A549 (cell line): ENCODE measurements around the gene GPR146. TPM values are rescaled to one million over a fixed set of nuclear protein-coding genes. Genes with fewer than 3 reads are reported as not detected.

Source experiments
- ATAC-seq, 2 experiments: fragments of 200-7000 bp in 1 of 2; fragments of >200 bp in 1 of 2; cut with Nextera tagmentation in 1 of 2; cut with Tn5 transposase in 1 of 2; 3 replicates each; pipeline versions ENCODE4 v1.8.0 to v1.9.1; 2018 to 2020; ENCODE audit warnings: mild to moderate bottlenecking in 1 of 2, moderate library complexity in 1 of 2
- CTCF ChIA-PET: fragments of 300-600 bp; sonication (Branson Sonifier 250); formaldehyde crosslinking; extraction: SDS; loops from one replicate; lab custom pipeline; 2021; ENCODE audit warnings: antibody characterized with exemption, inconsistent platforms; lab: Yijun Ruan, JAX
- POLR2A ChIA-PET: fragments of 350-600 bp; formaldehyde crosslinking; extraction: SDS; loops from one replicate; lab custom pipeline; 2021; ENCODE audit warnings: antibody characterized with exemption, inconsistent platforms; lab: Yijun Ruan, JAX
- DNase-seq, 2 experiments: peaks; one replicate each; pipeline versions ENCODE4 v3.0.0 to v3.0.0-alpha.2; 2011 to 2016; ENCODE audit warnings: low read depth in 1 of 2, low spot score in 1 of 2
- FAIRE-seq: peaks from 2 replicates; lab custom pipeline; 2011; peaks lifted over from hg19 to GRCh38; lab: Jason Lieb, UNC
- H3K27ac ChIP-seq, 2 experiments: fragments of >200 bp; sonication (Bioruptor Twin); formaldehyde crosslinking; 3 replicates each; pipeline ENCODE4 v1.5.1; 2016 to 2017
- H3K4me1 ChIP-seq: fragments of >200 bp; sonication (Bioruptor Twin); formaldehyde crosslinking; 3 replicates; pipeline ENCODE4 v1.6.1; 2016
- H3K4me2 ChIP-seq: fragments of >200 bp; sonication (Bioruptor Twin); formaldehyde crosslinking; 3 replicates; pipeline ENCODE4 v1.6.1; 2016
- H3K4me3 ChIP-seq: fragments of >200 bp; sonication (Bioruptor Twin); formaldehyde crosslinking; 3 replicates; pipeline ENCODE4 v1.5.1; 2016
- H3K9me3 ChIP-seq: fragments of >200 bp; sonication (Bioruptor Twin); formaldehyde crosslinking; 3 replicates; pipeline ENCODE4 v1.6.1; 2016
- EHF ChIP-seq: fragments of 250-450 bp; sonication (Bioruptor Pico); IDR thresholded peaks from 2 replicates; pipeline ENCODE4 v1.5.0; 2020; ENCODE audit warnings: mild to moderate bottlenecking
- EHMT2 ChIP-seq: fragments of 200-600 bp; sonication (generic); IDR thresholded peaks from 2 replicates; pipeline ENCODE4 v1.6.1; 2016; ENCODE audit warnings: antibody characterized with exemption, low read depth, mild to moderate bottlenecking, moderate library complexity
- EP300 ChIP-seq, 2 experiments: fragments of >200 bp; sonication (Bioruptor Twin); formaldehyde crosslinking; IDR thresholded peaks; 2 replicates in 1 of 2; 3 replicates in 1 of 2; pipeline ENCODE4 v1.6.1; 2016 to 2017
- FOSL2 ChIP-seq, 2 experiments: fragments of 450-650 bp in 1 of 2; fragments of >200 bp in 1 of 2; sonication (Bioruptor Twin) in 1 of 2; formaldehyde crosslinking; IDR thresholded peaks; 2 replicates each; pipeline versions ENCODE4 v1.5.0 to v1.6.1; 2016 to 2020; ENCODE audit warnings: mild to moderate bottlenecking in 1 of 2, moderate library complexity in 1 of 2
- HDAC2 ChIP-seq: fragments of 200-600 bp; sonication (generic); IDR thresholded peaks from 2 replicates; pipeline ENCODE4 v1.6.1; 2016
- HMGXB4 ChIP-seq: fragments of 250-450 bp; sonication (Bioruptor Pico); IDR thresholded peaks from 2 replicates; pipeline ENCODE4 v1.5.0; 2021; ENCODE audit warnings: mild to moderate bottlenecking, moderate library complexity, borderline replicate concordance
- KDM1A ChIP-seq: fragments of 200-600 bp; sonication (generic); IDR thresholded peaks from 2 replicates; pipeline ENCODE4 v1.6.1; 2016; ENCODE audit warnings: low read depth, mild to moderate bottlenecking
- MAFK ChIP-seq: fragments of 450-650 bp; IDR thresholded peaks from 2 replicates; pipeline ENCODE4 v1.6.1; 2014; ENCODE audit not compliant: partially characterized antibody
- MAZ ChIP-seq: fragments of 150-350 bp; IDR thresholded peaks from 2 replicates; pipeline ENCODE4 v1.6.1; 2014; ENCODE audit warnings: antibody characterized with exemption, low read depth, low read length, borderline replicate concordance
- NPAS2 ChIP-seq: fragments of 250-450 bp; sonication (Bioruptor Pico); IDR thresholded peaks from 2 replicates; pipeline ENCODE4 v1.8.0; 2022; ENCODE audit warnings: mild to moderate bottlenecking, moderate library complexity, borderline replicate concordance
- PHF8 ChIP-seq: fragments of 200-600 bp; sonication (generic); IDR thresholded peaks from 2 replicates; pipeline ENCODE4 v1.6.1; 2016; ENCODE audit warnings: low read depth, mild to moderate bottlenecking, antibody characterized with exemption, moderate library complexity, borderline replicate concordance
- POLR2AphosphoS2 ChIP-seq: conservative IDR thresholded peaks from 2 replicates; pipeline ENCODE4 v1.6.1; 2012; ENCODE audit warnings: low read length, improper control_type of control experiment, inconsistent platforms
- RAD21 ChIP-seq, 2 experiments: fragments of >200 bp in 1 of 2; sonication (Bioruptor Twin) in 1 of 2; formaldehyde crosslinking in 1 of 2; IDR thresholded peaks in 1 of 2; conservative IDR thresholded peaks in 1 of 2; 2 replicates in 1 of 2; 3 replicates in 1 of 2; pipeline ENCODE4 v1.6.1; 2012 to 2018; ENCODE audit warnings: inconsistent platforms in 1 of 2
- RCOR1 ChIP-seq: fragments of 150-350 bp; IDR thresholded peaks from 2 replicates; pipeline ENCODE4 v1.6.1; 2014; ENCODE audit warnings: antibody characterized with exemption, low read length, low read depth
- RNF2 ChIP-seq: fragments of 200-600 bp; sonication (generic); IDR thresholded peaks from 2 replicates; pipeline ENCODE4 v1.6.1; 2016; ENCODE audit warnings: low read depth, mild to moderate bottlenecking, antibody characterized with exemption, moderate library complexity, borderline replicate concordance
- ZC3H11A ChIP-seq: fragments of 450-650 bp; IDR thresholded peaks from 2 replicates; pipeline ENCODE4 v1.6.1; 2014; ENCODE audit warnings: antibody characterized with exemption, mild to moderate bottlenecking
- ZSCAN20 ChIP-seq: fragments of 250-450 bp; sonication (Bioruptor Pico); IDR thresholded peaks from 2 replicates; pipeline ENCODE4 v1.8.0; 2022; ENCODE audit warnings: mild to moderate bottlenecking, moderate library complexity
- WGBS: methylation state at CpG from one replicate; pipeline ENCODE4 v1.1.6; 2017; ENCODE audit errors: missing lambda C conversion rate; 5-methylcytosine and 5-hydroxymethylcytosine counted together
- polyA plus RNA-seq, 4 experiments: library from polyadenylated mRNA; depleted of rRNA in 3 of 4; stranded (reverse); fragments of >200 nt; fragmentation: RNase III in 1 of 4; extraction: RNeasy Plus Mini Kit Qiagen cat#74134 plus additional on column Dnase treatment in 1 of 4; gene quantifications; 2 replicates in 3 of 4; 3 replicates in 1 of 4; pipeline ENCODE4 v1.2.3, GENCODE V29; 2011 to 2017
- TF ChIP-seq, protein P1 (sequence below): fragments of 250-450 bp; sonication (Bioruptor Pico); IDR thresholded peaks from 2 replicates; pipeline ENCODE4 v1.5.0; 2020; ENCODE audit warnings: low read depth, mild to moderate bottlenecking, moderate library complexity
- TF ChIP-seq, protein P2 (sequence below): fragments of 200-600 bp; sonication (generic); IDR thresholded peaks from 2 replicates; pipeline ENCODE4 v1.6.1; 2016; ENCODE audit warnings: antibody characterized with exemption, mild to moderate bottlenecking, moderate library complexity

GPR146 gene
- polyA plus RNA-seq, 2 of the 4 experiments (the other 2 are of a cell fraction), result 0.50 to 0.75 TPM

DNA sequence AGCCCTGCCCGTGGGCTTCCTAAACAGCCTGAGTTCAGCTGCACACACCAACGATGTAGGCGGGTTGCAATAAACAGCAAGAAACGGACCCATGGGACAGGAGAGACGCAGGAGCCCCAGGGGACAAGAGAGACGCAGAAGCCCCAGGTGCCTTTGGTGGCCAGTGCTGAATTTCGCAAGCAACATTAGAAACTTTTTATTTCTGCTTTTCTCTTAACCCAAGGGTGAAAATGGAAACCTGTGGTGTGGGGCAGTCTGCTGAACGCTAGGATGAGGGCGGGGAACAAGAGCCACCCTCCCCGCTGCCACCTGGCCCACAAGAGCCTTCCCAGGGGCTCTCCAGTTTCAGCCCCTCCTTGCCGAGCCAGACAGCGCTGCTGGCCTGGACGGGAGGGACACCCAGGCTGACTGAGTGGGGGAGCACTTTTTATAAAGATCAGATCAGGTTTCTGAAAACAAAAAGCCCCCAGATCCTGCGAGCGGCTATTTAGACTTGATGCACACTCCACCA lies 20.0 kb upstream of the GPR146 start:
- FAIRE-seq (no peak), ATAC-seq (no peak), DNase-seq (no peak)
- POLR2A ChIA-PET, result no interaction called here
- CTCF ChIA-PET, result interaction anchor here (1.1 to 14.9 kb wide), 2 partner anchors 31 to 151 kb away, joined by 3 to 138 read pairs; no protein-coding TSS in a partner anchor
- Histone ChIP-seq H3K27ac (no peak overlapping the region), H3K4me1 (peaks cover 9% of the 10 kb centered on the region), H3K4me2 (no peak overlapping the region), H3K4me3 (no peak overlapping the region), H3K9me3 (no peaks in the 10 kb centered on the region)
- no peak for TF ChIP-seq EHMT2
- TF ChIP-seq MAFK, result no peak
- no peak for TF ChIP-seq PHF8
- TF ChIP-seq ZC3H11A, result no peak
- no peak for TF ChIP-seq EP300 (IDR thresholded peaks at IDR 0.05)
- TF ChIP-seq HDAC2, result no peak
- no peak for TF ChIP-seq ZSCAN20 (CRISPR knock-in tag)
- TF ChIP-seq FOSL2 (IDR thresholded peaks at IDR 0.05), result no peak
- TF ChIP-seq FOSL2 (CRISPR knock-in tag; IDR thresholded peaks at IDR 0.05), result no peak
- no peak for TF ChIP-seq POLR2AphosphoS2
- no peak for TF ChIP-seq KDM1A
- TF ChIP-seq, protein P1, sequence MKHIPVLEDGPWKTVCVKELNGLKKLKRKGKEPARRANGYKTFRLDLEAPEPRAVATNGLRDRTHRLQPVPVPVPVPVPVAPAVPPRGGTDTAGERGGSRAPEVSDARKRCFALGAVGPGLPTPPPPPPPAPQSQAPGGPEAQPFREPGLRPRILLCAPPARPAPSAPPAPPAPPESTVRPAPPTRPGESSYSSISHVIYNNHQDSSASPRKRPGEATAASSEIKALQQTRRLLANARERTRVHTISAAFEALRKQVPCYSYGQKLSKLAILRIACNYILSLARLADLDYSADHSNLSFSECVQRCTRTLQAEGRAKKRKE (CRISPR knock-in tag), result no peak
- TF ChIP-seq RAD21 (conservative IDR thresholded peaks at IDR 0.05 in 1 of 2, IDR thresholded peaks at IDR 0.05 in 1 of 2), result no peak
- no peak for TF ChIP-seq EHF (CRISPR knock-in tag)
- TF ChIP-seq RNF2, result no peak
- no peak for TF ChIP-seq RCOR1
- no peak for TF ChIP-seq NPAS2 (CRISPR knock-in tag)
- no peak for TF ChIP-seq MAZ
- TF ChIP-seq HMGXB4, result no peak
- TF ChIP-seq, protein P2, sequence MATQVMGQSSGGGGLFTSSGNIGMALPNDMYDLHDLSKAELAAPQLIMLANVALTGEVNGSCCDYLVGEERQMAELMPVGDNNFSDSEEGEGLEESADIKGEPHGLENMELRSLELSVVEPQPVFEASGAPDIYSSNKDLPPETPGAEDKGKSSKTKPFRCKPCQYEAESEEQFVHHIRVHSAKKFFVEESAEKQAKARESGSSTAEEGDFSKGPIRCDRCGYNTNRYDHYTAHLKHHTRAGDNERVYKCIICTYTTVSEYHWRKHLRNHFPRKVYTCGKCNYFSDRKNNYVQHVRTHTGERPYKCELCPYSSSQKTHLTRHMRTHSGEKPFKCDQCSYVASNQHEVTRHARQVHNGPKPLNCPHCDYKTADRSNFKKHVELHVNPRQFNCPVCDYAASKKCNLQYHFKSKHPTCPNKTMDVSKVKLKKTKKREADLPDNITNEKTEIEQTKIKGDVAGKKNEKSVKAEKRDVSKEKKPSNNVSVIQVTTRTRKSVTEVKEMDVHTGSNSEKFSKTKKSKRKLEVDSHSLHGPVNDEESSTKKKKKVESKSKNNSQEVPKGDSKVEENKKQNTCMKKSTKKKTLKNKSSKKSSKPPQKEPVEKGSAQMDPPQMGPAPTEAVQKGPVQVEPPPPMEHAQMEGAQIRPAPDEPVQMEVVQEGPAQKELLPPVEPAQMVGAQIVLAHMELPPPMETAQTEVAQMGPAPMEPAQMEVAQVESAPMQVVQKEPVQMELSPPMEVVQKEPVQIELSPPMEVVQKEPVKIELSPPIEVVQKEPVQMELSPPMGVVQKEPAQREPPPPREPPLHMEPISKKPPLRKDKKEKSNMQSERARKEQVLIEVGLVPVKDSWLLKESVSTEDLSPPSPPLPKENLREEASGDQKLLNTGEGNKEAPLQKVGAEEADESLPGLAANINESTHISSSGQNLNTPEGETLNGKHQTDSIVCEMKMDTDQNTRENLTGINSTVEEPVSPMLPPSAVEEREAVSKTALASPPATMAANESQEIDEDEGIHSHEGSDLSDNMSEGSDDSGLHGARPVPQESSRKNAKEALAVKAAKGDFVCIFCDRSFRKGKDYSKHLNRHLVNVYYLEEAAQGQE, result no peak
- WGBS, result 91% methylated on average over 15 of the region's 15 CpGs
